MCF 10A (cell line): ENCODE results near the gene TNS1. TPM values are rescaled to one million over a fixed set of nuclear protein-coding genes. Genes with fewer than 3 reads are reported as not detected.
"Not testable (repeated sequence)": the region's sequence is repeated elsewhere in the genome, so short reads cannot be mapped to it uniquely, and the experiment has no call there.

Experiments
- BruUV-seq: library from RNA; stranded (reverse); fragments of 400-500 nt; replicated peaks from 2 replicates; lab custom pipeline; 2021; lab: Mats Ljungman, UMichigan
- CTCF ChIA-PET: fragments of 300-600 bp; sonication (Branson Sonifier 250); formaldehyde crosslinking; extraction: SDS; loops from one replicate; lab custom pipeline; 2021; ENCODE audit warnings: antibody characterized with exemption, inconsistent platforms; lab: Yijun Ruan, JAX
- POLR2A ChIA-PET: fragments of 300-600, 350-650 bp; sonication (Branson Sonifier 250); formaldehyde crosslinking; extraction: SDS; loops from one replicate; lab custom pipeline; 2020; ENCODE audit warnings: antibody characterized with exemption, inconsistent platforms; lab: Yijun Ruan, JAX
- DNase-seq: peaks from one replicate; pipeline ENCODE4 v3.0.0-alpha.2; 2018; ENCODE audit not compliant: unreplicated experiment
- H3K27ac Mint-ChIP-seq: one replicate; pipeline ENCODE4 v1.8.0; 2022; ENCODE audit warnings: mild to moderate bottlenecking, low read depth, mixed read lengths; ENCODE audit not compliant: unreplicated experiment
- H3K27me3 Mint-ChIP-seq: one replicate; pipeline ENCODE4 v1.8.0; 2022; ENCODE audit warnings: mixed read lengths; ENCODE audit not compliant: insufficient read depth, unreplicated experiment
- H3K36me3 Mint-ChIP-seq: one replicate; pipeline ENCODE4 v1.8.0; 2022; ENCODE audit warnings: mild to moderate bottlenecking, moderate library complexity, mixed read lengths; ENCODE audit not compliant: insufficient read depth, unreplicated experiment
- H3K4me1 Mint-ChIP-seq: one replicate; pipeline ENCODE4 v1.8.0; 2022; ENCODE audit warnings: mixed read lengths; ENCODE audit not compliant: insufficient read depth, unreplicated experiment
- H3K4me3 Mint-ChIP-seq: one replicate; pipeline ENCODE4 v1.8.0; 2022; ENCODE audit warnings: mild to moderate bottlenecking, moderate library complexity, mixed read lengths; ENCODE audit not compliant: unreplicated experiment
- H3K9me3 Mint-ChIP-seq: one replicate; pipeline ENCODE4 v1.8.0; 2022; ENCODE audit warnings: mixed read lengths; ENCODE audit not compliant: unreplicated experiment
- CTCF ChIP-seq: fragments of 200-600 bp; IDR thresholded peaks from one replicate; pipeline ENCODE4 v1.8.0; 2022; ENCODE audit warnings: antibody characterized with exemption, mild to moderate bottlenecking; ENCODE audit not compliant: unreplicated experiment
- intact Hi-C: fragments of 100-400 bp; cut with micrococcal nuclease; formaldehyde crosslinking; loops from 2 replicates; pipeline ENCODE4 v1.14.1; 2022
- total RNA-seq: library from RNA; stranded (reverse); gene quantifications from 2 replicates; pipeline ENCODE4 v1.2.3, GENCODE V29; 2022

Gene TNS1
- total RNA-seq, 1 experiment from 2014 or later = 3.3 TPM

- intact Hi-C loops = loop anchor here (1.0 kb wide), 3 partner anchors 199 to 279 kb away; no protein-coding TSS in a partner anchor
- no peak overlapping the region for H3K4me3 Mint-ChIP-seq
- H3K4me1 Mint-ChIP-seq = peaks cover 9% of the 10 kb centered on the region
- no peaks in the 10 kb centered on the region for H3K27me3 Mint-ChIP-seq
- no peak overlapping the region for H3K27ac Mint-ChIP-seq
- ChIA-PET CTCF (interaction anchor here (0.5 to 10.6 kb wide), 65 partner anchors 11 to 1541 kb away, joined by 3 to 678 read pairs (median 5); partner anchors contain the start of gene RUFY4), POLR2A (interaction anchor here (1.0 to 1.8 kb wide), 3 partner anchors 37 to 101 kb away, joined by 3 to 8 read pairs (median 3); no protein-coding TSS in a partner anchor)
- H3K36me3 Mint-ChIP-seq = no peaks in the 10 kb centered on the region
- H3K9me3 Mint-ChIP-seq = no peaks in the 10 kb centered on the region
- TF ChIP-seq CTCF = peak; percentile 99
- no TSS peak for BruUV-seq
- peak; percentile 66 for DNase-seq
Measured at GRCh38 chr2:217789003-217789735, 213.6 kb downstream of the TNS1 start.

GRCh38 chr2:217788669-217789002 is 214.2 kb downstream of the TNS1 start:
- peaks cover 9% of the 10 kb centered on the region for H3K4me1 Mint-ChIP-seq
- H3K9me3 Mint-ChIP-seq = no peaks in the 10 kb centered on the region
- no peak overlapping the region for H3K4me3 Mint-ChIP-seq
- no peak for DNase-seq
- intact Hi-C loops = loop anchor here (1.0 kb wide), 3 partner anchors 200 to 280 kb away; no protein-coding TSS in a partner anchor
- H3K27ac Mint-ChIP-seq = no peak overlapping the region
- ChIA-PET POLR2A (interaction anchor here (1.6 to 1.8 kb wide), 2 partner anchors 98 to 102 kb away, joined by 3 to 8 read pairs; no protein-coding TSS in a partner anchor), CTCF (interaction anchor here (0.5 to 10.6 kb wide), 58 partner anchors 10 to 1353 kb away, joined by 3 to 678 read pairs (median 5); partner anchors contain the start of gene RUFY4)
- no peaks in the 10 kb centered on the region for H3K36me3 Mint-ChIP-seq
- no peak for TF ChIP-seq CTCF
- peaks cover 4% of the 10 kb centered on the region for H3K27me3 Mint-ChIP-seq
- no TSS peak for BruUV-seq

- H3K27ac Mint-ChIP-seq = no peak overlapping the region
- CTCF ChIA-PET = interaction anchor here (0.6 to 10.6 kb wide), 36 partner anchors 10 to 861 kb away, joined by 3 to 678 read pairs (median 6); partner anchors contain the start of gene RUFY4
- peaks cover 9% of the 10 kb centered on the region for H3K4me1 Mint-ChIP-seq
- H3K9me3 Mint-ChIP-seq = no peaks in the 10 kb centered on the region
- intact Hi-C loops = no loop called here
- peaks cover 16% of the 10 kb centered on the region for H3K27me3 Mint-ChIP-seq
- TF ChIP-seq CTCF = no peak
- H3K36me3 Mint-ChIP-seq = no peaks in the 10 kb centered on the region
- no TSS peak for BruUV-seq
- POLR2A ChIA-PET = interaction anchor here (1.9 kb wide), 1 partner anchor 100 kb away, joined by 6 read pairs; no protein-coding TSS in a partner anchor
- no peak for DNase-seq
- H3K4me3 Mint-ChIP-seq = no peak overlapping the region
Measured at GRCh38 chr2:217787160-217787877, 215.5 kb downstream of the TNS1 start.

GRCh38 chr2:217786560-217786959 is 216.2 kb downstream of the TNS1 start:
- H3K9me3 Mint-ChIP-seq, DNase-seq, H3K4me3 Mint-ChIP-seq, H3K36me3 Mint-ChIP-seq, BruUV-seq, intact Hi-C loops, H3K27ac Mint-ChIP-seq, H3K4me1 Mint-ChIP-seq: not testable (repeated sequence)
- CTCF ChIA-PET = interaction anchor here (0.6 to 10.6 kb wide), 52 partner anchors 7 to 1595 kb away, joined by 3 to 678 read pairs (median 5); partner anchors contain the start of gene RUFY4
- H3K27me3 Mint-ChIP-seq = peaks cover 16% of the 10 kb centered on the region
- POLR2A ChIA-PET = interaction anchor here (1.1 to 1.9 kb wide), 2 partner anchors 100 to 253 kb away, joined by 3 to 6 read pairs; no protein-coding TSS in a partner anchor
